HG02623 (cell line): Measurements from ENCODE around the gene PLA2G10.
"Not testable (repeated sequence)": the region's sequence is repeated elsewhere in the genome, so short reads cannot be mapped to it uniquely, and the experiment has no call there.

ENCODE experiments used
- ATAC-seq: cut with Tn5 transposase; IDR thresholded peaks from one replicate; pipeline ENCODE4 v1.9.1; 2021; ENCODE audit warnings: moderate library complexity; ENCODE audit not compliant: unreplicated experiment

Gene PLA2G10

DNA sequence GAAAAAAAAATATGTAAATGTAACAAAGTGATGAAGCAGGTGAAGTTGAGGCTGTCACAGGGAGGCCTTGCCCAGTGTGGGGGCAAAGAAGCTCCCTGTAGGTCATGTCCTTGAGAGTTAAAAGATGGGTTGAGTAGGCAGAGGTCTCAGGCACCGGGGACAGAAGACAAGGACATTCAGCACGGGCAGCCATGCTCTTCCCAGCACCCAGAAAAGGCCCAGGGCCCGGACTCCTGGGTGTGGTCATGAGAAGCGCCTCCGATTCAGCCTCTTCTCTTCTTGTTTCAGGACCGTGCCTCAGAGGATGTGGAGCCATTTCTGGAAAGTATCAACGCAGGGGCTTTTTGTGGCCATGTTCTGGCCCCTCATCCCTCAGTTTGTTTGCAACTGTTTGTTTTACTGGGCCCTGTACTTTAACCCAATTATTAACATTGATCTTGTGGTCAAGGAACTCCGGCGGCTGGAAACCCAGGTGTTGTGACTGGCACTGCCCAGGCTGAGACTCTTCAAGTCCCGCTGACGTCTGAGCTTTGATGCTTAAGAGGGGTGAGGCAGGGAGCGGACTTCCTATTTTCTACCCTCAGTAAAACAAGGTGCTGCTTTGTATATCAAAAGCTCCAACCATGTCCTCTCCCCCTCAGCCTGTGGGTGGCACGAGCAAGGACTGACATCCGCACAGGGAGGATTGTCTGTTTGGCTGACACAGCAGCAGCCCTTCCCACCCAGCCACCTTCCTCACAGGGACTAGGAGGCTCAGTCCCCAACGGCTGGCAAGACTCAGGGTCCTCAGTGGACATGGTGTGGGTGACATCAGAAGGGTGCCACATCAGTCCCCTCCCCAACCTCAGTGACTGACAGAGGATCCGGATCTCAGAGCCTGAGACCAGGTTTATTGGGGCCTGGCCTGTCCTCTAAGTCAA, 26.5 kb downstream of the PLA2G10 start:
- ATAC-seq, result no peak

DNA sequence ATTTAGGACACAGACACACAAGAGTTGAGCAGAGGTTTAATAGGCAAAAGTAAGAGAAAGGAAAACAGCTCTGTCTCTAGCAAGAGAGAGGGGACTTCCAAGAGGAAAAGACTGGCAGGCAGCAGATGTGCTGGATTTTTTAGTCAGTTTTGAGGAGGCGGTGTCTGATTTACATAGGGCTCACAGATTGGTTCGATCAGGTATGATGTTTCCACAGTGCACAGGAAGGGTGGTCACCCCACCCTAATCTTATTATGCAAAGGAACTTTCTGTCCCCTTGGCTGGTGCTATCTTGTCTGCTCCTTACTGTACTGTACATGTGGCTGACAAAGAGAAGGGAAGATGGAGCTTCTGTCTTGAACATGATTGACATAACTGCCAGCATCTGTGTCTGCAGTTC, 36.0 kb downstream of the PLA2G10 start:
- peak; percentile 64 for ATAC-seq

DNA sequence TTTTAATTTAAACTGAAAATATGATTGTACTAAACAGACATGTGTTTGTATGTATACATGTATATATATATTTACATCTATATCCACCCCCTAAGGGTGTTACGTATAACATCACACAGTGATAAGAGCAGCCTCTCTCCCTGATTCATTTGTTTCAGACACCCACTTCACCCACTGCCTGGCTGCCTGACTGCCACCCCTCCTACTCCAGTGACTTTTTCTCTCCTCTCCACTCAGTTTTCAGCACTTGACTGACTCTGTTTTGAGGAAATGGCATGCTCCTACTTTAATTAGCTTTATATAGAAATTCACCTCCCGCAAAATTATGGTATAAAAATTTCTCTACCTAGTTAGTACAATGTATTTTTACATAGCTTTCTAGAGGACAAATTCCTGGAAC, 41.4 kb downstream of the PLA2G10 start:
- no peak for ATAC-seq

GRCh38 chr16:14650629-14651028, 43.5 kb downstream of the PLA2G10 start:
- no peak for ATAC-seq

DNA sequence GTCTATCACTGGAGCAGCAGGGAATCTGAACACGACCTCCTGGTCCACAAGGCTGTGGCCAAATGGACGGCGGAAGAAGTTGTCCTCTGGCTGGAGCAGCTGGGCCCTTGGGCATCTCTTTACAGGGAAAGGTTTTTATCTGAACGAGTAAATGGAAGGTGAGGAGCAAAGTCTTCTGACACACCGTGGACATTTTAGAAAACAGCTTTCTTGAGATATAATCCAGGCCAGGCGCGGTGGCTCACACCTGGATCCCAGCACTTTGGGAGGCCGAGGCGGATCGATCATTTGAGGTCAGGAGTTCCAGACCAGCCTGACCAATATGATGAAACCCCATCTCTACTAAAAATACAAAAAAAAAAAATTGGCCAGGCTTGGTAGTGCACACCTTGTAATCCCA, 44.3 kb downstream of the PLA2G10 start:
- ATAC-seq, result no peak

GRCh38 chr16:14641926-14642325, 52.2 kb downstream of the PLA2G10 start:
- no peak for ATAC-seq

DNA sequence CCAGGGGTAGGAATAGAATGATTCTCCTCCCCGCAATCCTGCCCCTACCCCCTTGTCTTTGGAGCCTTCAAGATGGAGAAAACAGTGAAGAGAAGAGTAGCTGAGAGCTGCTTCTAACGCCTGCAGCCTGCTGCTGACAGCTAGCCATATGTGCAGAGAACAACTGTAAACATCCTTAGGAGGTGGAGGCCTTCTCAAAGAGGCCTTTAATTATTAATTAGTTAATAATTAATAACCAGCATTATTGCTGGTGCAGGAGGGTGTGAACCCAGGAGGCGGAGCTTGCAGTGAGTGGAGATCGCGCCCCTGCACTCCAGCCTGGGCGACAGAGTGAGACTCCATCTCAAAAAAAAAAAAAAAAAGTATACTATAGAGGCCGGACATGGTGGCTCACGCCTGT, 52.9 kb downstream of the PLA2G10 start:
- ATAC-seq, result no peak

GRCh38 chr16:14640538-14640937, 53.6 kb downstream of the PLA2G10 start:
- no peak for ATAC-seq

DNA sequence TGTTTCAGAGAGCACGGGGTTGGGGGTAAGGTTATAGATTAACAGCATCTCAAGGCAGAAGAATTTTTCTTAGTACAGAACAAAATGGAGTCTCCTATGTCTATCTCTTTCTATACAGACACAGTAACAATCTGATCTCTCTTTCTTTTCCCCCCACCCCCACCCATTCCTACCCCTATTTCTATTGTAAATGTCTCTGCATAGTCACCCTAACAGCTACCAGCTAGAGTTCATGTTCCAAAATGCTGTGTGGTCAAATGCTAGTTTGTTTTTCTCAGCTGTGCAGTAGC, 57.2 kb downstream of the PLA2G10 start:
- not testable (repeated sequence) for ATAC-seq

DNA sequence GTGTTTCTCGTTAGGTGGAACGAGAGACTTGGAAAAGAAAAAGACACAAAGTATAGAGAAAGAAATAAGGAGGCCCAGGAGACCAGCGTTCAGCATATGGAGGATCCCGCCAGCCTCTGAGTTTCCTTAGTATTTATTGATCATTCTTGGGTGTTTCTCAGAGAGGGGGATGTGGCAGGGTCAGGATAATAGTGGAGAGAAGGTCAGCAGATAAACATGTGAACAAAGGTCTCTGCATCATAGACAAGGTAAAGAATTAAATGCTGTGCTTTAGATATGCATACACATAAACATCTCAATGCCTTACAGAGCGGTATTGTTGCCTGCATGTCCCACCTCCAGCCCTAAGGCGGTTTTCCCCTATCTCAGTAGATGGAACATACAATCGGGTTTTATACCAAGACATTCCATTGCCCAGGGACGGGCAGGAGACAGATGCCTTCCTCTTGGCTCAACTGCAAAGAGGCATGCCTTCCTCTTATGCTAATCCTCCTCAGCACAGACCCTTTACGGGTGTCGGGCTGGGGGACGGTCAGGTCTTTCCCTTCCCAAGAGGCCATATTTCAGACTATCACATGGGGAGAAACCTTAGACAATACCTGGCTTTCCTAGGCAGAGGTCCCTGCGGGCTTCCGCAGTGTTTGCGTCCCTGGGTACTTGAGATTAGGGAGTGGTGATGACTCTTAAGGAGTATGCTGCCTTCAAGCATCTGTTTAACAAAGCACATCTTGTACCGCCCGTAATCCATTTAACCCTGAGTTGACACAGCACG, 57.7 kb downstream of the PLA2G10 start:
- ATAC-seq, result not testable (repeated sequence)

GRCh38 chr16:14635395-14636165, 58.5 kb downstream of the PLA2G10 start:
- ATAC-seq, result no peak

GRCh38 chr16:14634389-14634725, 59.8 kb downstream of the PLA2G10 start:
- no peak for ATAC-seq

DNA sequence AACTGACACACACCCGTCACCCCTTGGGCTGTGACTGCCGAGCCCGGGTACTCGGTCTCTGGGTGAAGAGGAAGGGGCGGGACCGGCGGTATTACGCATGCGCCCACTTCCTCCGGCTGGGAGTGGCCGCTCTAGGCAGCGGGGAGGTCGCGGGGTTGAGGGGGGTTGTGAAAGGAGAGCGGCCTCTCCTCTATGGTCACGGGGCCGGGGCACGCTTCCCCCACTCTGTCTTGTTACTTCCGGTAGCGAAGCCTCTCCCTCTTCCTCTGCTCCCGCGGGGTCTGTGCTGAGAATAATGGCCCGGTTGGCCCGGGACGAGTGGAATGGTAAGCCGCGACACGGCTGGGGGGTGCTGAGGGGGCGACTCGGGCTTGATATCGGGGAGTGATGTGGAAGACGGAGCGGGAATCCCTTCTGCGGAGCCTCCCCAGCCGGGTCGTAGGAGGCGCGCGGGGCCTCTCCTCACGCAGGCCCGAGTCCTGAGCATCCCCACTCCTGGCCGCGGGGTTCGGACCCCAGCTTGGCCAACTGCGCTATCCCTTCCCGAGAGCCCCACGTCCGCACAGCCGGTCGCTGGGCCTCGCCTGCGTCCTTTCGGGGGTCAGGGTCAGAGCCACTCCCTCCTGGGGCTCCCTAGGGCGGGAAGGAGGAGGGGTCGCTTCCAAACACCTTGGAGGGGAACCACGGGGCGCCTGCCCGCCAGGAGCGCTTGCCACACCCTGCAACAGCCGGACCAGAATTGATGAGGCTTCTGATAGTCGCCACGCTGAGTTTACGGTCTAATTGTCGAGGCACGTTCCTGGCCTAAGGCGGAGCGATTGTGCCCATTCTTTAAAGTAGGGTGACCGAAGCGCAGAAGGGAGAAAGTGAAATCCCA, 61.2 kb downstream of the PLA2G10 start, which contains the start of gene BFAR:
BFAR (plus strand) TSS at position 259 of the 877 bp plus-strand sequence. CDS start 11,396 bp downstream, outside the sequence.
- ATAC-seq, result peak; percentile 80

- ATAC-seq, result not testable (repeated sequence)
Observed at GRCh38 chr16:14630620-14631330, 63.3 kb downstream of the PLA2G10 start.

- ATAC-seq, result peak; percentile 39
Observed at GRCh38 chr16:14629919-14630619, 64.0 kb downstream of the PLA2G10 start, which contains the start of gene PARN. Gene PARN (minus strand): TSS chr16:14630260. CDS start chr16:14630125, 135 bp downstream.

GRCh38 chr16:14629612-14629918, 64.5 kb downstream of the PLA2G10 start:
- no peak for ATAC-seq

GRCh38 chr16:14628806-14629611, 65.1 kb downstream of the PLA2G10 start:
- ATAC-seq, result no peak

DNA sequence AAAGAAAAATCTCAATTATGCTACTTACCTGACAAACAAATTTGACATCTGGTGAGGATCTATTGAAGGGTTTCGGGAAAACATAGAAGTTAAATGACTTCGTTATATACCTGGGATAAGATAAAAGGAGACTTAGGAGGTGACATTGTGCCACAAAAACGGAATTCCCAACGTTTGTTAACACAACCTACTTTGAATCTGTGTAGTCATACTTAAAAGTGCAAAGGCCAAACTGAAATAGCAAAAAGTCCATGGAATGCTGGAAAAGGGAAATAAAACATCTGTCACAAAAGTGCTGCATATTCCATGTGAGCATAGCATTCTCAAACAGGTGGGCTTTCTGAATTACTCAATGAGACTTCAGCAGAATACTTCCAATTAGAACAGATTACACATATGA, 67.0 kb downstream of the PLA2G10 start:
- ATAC-seq, result no peak
